Dermis microvascular lymphatic vessel endothelial cell (primary cell): ENCODE data around the gene PAQR7. TPM values are rescaled to one million over a fixed set of nuclear protein-coding genes. Genes with fewer than 3 reads are reported as not detected.

Source experiments
- DNase-seq, 2 donors: peaks; one replicate each; pipeline versions ENCODE4 v3.0.0 to v3.0.0-alpha.2; 2010; ENCODE audit warnings: low read depth in 2 of 2
- total RNA-seq: library from RNA; depleted of rRNA; stranded (reverse); fragments of >200 nt; gene quantifications from 2 replicates; pipeline ENCODE4 v1.2.1, GENCODE V29; 2014

Gene PAQR7
- total RNA-seq, 1 donor from 2014 or later, result 8.5 TPM

- DNase-seq, result no peak
Measured at GRCh38 chr1:25903986-25904385, 28.5 kb upstream of the PAQR7 start.

GRCh38 chr1:25902462-25902861 lies 27.0 kb upstream of the PAQR7 start:
- DNase-seq, result no peak

- DNase-seq, result no peak
Measured at GRCh38 chr1:25900219-25900618, 24.7 kb upstream of the PAQR7 start.

- no peak for DNase-seq
Measured at GRCh38 chr1:25899792-25900191, 24.3 kb upstream of the PAQR7 start.

GRCh38 chr1:25898223-25899015 lies 22.9 kb upstream of the PAQR7 start:
- DNase-seq, result no peak

- no peak for DNase-seq
Measured at GRCh38 chr1:25897754-25898153, 22.2 kb upstream of the PAQR7 start.

- peak in 1 of 2 donors; percentile 56 for DNase-seq
Measured at GRCh38 chr1:25896266-25896665, 20.8 kb upstream of the PAQR7 start.

GRCh38 chr1:25895365-25895990 lies 20.0 kb upstream of the PAQR7 start:
- peak; percentile 86 to 92 for DNase-seq

- DNase-seq, result no peak
Measured at GRCh38 chr1:25893116-25893515, 17.6 kb upstream of the PAQR7 start.

- DNase-seq, result no peak
Measured at GRCh38 chr1:25891606-25892005, 16.1 kb upstream of the PAQR7 start.

GRCh38 chr1:25890239-25891034 lies 14.9 kb upstream of the PAQR7 start:
- no peak for DNase-seq

GRCh38 chr1:25889470-25889869 lies 14.0 kb upstream of the PAQR7 start:
- no peak for DNase-seq

- DNase-seq, result no peak
Measured at GRCh38 chr1:25888426-25888987, 13.0 kb upstream of the PAQR7 start.

GRCh38 chr1:25885602-25886001 lies 10.1 kb upstream of the PAQR7 start:
- DNase-seq, result no peak

- no peak for DNase-seq
Measured at GRCh38 chr1:25881266-25881665, 5.8 kb upstream of the PAQR7 start.

- DNase-seq, result no peak
Measured at GRCh38 chr1:25880518-25880917, 5.0 kb upstream of the PAQR7 start.

GRCh38 chr1:25879675-25880074 lies 4.2 kb upstream of the PAQR7 start:
- DNase-seq, result no peak

- no peak for DNase-seq
Measured at GRCh38 chr1:25878690-25879089, 3.2 kb upstream of the PAQR7 start.

GRCh38 chr1:25877155-25877554 lies 1.6 kb upstream of the PAQR7 start:
- no peak for DNase-seq

GRCh38 chr1:25876693-25877077 lies 1.2 kb upstream of the PAQR7 start:
- DNase-seq, result no peak

GRCh38 chr1:25875856-25876692 lies 566 bp upstream of the PAQR7 start:
- no peak for DNase-seq
